NCI-H128 (cell line): ENCODE data around the gene ROBO4.

ENCODE experiments used
- DNase-seq: peaks from one replicate; lab custom pipeline; 2025; ENCODE audit not compliant: unreplicated experiment; lab: John Stamatoyannopoulos, UW

The ROBO4 gene

GRCh38 chr11:124919898-124920297 is 22.2 kb upstream of the ROBO4 start:
- no peak for DNase-seq

- no peak for DNase-seq
These were observed 21.3 kb upstream of the ROBO4 start, which contains the start of gene HEPN1 for GRCh38 chr11:124918950-124919349. HEPN1 (plus strand) TSS chr11:124919250.

GRCh38 chr11:124917115-124917637 is 19.5 kb upstream of the ROBO4 start:
- no peak for DNase-seq

GRCh38 chr11:124916370-124916710 is 18.7 kb upstream of the ROBO4 start:
- no peak for DNase-seq

- DNase-seq, result no peak
These were observed 18.1 kb upstream of the ROBO4 start for GRCh38 chr11:124915541-124916369.

GRCh38 chr11:124902616-124903015 is 5.0 kb upstream of the ROBO4 start:
- DNase-seq, result no peak

- no peak for DNase-seq
These were observed 2.8 kb upstream of the ROBO4 start for GRCh38 chr11:124900464-124900863.

- no peak for DNase-seq
These were observed 1.9 kb upstream of the ROBO4 start for GRCh38 chr11:124899383-124900145.

GRCh38 chr11:124898711-124899110 is 1.0 kb upstream of the ROBO4 start:
- no peak for DNase-seq

GRCh38 chr11:124898263-124898680 is 607 bp upstream of the ROBO4 start:
- DNase-seq, result no peak

- no peak for DNase-seq
These were observed 759 bp downstream of the ROBO4 start for GRCh38 chr11:124896821-124897391.

- no peak for DNase-seq
These were observed 1.5 kb downstream of the ROBO4 start for GRCh38 chr11:124896071-124896750.

- no peak for DNase-seq
These were observed 2.1 kb downstream of the ROBO4 start for GRCh38 chr11:124895471-124895971.

- DNase-seq, result no peak
These were observed 2.8 kb downstream of the ROBO4 start for GRCh38 chr11:124894606-124895430.

- no peak for DNase-seq
These were observed 3.8 kb downstream of the ROBO4 start for GRCh38 chr11:124893781-124894401.

GRCh38 chr11:124892750-124893454 is 4.8 kb downstream of the ROBO4 start:
- DNase-seq, result no peak

- no peak for DNase-seq
These were observed 5.5 kb downstream of the ROBO4 start for GRCh38 chr11:124892146-124892545.

GRCh38 chr11:124891373-124891861 is 6.2 kb downstream of the ROBO4 start:
- DNase-seq, result no peak
